22Rv1 (cell line): Measurements from ENCODE around the gene PTK6.

Experiments
- H3K27ac ChIP-seq: fragments of 450-650 bp; 2 replicates; pipeline ENCODE4 v1.5.1; 2017
- ZFX ChIP-seq: fragments of 450-650 bp; IDR thresholded peaks from 2 replicates; pipeline ENCODE4 v1.6.1; 2017; ENCODE audit warnings: antibody characterized with exemption, borderline replicate concordance
- TF ChIP-seq, protein P1 (sequence below): fragments of 450-650 bp; IDR thresholded peaks from 2 replicates; pipeline ENCODE4 v1.5.1; 2017; ENCODE audit warnings: mild to moderate bottlenecking

Gene PTK6

DNA sequence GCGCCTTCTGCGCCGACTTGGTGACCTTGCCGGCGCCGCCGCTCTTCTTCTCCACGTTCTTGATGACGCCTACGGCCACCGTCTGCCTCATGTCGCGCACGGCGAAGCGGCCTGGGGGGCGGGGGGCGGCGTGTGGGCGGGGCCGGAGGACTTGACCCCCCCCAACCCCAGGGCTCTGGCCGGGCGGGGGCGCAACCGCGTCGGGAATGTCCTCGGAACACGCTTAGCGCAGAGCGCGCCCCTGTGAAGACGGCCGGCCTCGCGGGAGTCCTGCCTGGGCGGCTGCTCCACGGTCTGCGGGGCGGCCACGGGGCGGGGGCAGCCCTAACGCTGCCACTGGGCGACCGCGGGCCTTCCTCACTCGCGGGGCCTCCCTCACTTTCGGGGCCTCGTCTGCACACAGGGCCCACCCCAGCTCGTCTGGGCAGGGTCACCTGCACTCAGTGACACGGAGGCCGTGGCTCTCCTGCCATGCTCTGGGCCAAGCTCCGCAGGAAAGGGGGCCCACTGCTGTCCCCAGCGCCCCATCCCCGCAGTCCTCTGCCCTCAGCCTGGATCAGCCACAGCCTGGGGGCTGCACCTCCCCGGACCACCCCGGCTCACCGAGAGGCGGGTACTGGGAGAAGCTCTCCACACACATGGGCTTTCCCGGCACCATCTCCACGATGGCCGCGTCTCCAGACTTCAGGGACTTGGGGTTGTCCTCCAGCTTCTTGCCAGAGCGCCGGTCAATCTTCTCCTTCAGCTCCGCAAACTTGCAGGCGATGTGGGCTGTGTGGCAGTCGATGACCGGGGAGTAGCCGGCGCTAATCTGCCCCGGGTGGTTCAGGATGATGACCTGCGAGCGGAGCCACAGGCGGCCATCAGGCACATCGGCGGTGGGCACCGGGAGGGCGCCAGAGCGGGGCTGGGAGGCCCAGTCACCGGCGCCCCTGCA is 48.6 kb downstream of the PTK6 start:
- TF ChIP-seq, protein P1, sequence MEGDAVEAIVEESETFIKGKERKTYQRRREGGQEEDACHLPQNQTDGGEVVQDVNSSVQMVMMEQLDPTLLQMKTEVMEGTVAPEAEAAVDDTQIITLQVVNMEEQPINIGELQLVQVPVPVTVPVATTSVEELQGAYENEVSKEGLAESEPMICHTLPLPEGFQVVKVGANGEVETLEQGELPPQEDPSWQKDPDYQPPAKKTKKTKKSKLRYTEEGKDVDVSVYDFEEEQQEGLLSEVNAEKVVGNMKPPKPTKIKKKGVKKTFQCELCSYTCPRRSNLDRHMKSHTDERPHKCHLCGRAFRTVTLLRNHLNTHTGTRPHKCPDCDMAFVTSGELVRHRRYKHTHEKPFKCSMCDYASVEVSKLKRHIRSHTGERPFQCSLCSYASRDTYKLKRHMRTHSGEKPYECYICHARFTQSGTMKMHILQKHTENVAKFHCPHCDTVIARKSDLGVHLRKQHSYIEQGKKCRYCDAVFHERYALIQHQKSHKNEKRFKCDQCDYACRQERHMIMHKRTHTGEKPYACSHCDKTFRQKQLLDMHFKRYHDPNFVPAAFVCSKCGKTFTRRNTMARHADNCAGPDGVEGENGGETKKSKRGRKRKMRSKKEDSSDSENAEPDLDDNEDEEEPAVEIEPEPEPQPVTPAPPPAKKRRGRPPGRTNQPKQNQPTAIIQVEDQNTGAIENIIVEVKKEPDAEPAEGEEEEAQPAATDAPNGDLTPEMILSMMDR: no peak
- no peak for TF ChIP-seq ZFX
- H3K27ac ChIP-seq: no peak overlapping the region

DNA sequence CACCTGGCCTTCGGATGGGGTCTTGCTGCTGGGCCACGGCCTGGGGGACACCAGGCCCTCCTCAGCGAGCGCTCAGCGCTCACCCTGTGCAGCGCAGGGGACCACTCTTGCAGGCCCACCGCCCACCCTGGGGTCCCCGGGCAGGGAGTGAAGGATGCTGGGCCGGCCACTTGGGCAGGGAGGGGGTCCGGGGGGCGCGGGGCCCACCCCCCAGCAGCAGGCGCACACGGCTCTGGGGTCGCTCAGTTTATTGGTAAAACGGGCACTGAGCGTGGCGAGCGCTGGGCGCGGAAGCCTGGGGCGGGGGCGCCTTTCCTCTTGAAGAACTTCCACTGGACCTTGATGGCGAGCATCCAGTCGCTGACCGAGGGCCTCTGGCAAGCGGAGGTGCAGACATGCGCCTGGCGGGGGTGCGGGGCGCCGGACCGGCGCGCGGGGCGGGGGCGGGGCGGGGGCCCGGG is 49.4 kb downstream of the PTK6 start:
- H3K27ac ChIP-seq: no peak overlapping the region
- no peak for TF ChIP-seq ZFX
- TF ChIP-seq, protein P1: no peak

DNA sequence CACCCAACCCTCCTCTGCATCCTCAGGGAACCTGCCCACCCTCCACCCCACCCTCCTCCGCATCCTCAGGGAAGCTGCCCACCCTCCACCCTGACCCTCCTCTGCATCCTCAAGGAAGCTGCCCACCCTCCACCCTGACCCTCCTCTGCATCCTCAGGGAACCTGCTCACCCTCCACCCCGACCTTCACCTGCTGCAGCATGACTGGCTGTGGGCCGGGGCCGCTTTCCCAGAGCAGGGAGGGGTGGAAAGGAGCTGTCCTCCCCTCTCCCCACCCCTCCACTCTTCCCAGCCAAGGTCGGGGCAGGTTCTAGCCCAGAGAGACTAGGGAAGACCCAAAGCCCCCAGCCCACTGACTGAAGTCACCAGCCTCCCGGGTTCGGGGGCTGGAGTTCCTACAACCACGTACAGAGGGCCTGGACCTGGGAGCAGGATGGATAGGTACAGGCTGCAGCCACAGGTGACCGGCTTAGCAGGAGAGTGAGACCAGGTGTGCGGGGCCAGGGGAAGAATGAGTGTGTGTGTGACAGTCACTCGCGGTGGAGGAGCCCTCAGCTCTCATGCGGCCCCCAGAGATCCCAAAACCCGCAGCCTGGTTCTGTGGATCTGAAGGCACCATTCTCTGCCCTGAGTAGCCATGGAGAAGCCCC is 49.9 kb downstream of the PTK6 start:
- no peak for TF ChIP-seq ZFX
- TF ChIP-seq, protein P1: no peak
- no peak overlapping the region for H3K27ac ChIP-seq

DNA sequence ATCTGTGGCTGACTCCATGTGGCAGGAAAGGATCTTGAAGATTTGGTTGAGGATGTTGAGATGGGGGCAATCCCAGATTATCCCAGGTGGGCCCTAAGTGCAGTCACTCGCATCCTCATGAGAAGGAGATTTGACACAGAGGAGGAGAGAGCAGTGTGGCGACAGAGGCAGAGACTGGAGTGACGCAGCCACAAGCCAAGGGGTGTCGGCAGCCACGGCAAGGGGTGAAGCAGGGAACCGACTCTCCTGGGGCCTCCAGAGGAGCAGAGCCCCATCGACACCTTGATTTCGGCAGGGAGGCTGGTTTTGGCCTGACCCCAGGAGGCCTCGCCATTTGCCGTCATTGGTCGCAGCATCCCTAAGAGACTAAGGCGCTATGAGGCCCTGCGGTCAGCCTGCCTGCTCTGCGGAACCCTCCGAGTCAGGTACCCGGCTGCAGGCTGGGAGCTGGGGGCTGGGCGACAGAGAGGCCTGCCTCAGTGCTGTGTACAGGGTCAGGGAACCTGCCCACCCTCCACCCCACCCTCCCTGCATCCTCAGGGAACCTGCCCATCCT is 50.8 kb downstream of the PTK6 start:
- TF ChIP-seq, protein P1: no peak
- no peak for TF ChIP-seq ZFX
- no peak overlapping the region for H3K27ac ChIP-seq

DNA sequence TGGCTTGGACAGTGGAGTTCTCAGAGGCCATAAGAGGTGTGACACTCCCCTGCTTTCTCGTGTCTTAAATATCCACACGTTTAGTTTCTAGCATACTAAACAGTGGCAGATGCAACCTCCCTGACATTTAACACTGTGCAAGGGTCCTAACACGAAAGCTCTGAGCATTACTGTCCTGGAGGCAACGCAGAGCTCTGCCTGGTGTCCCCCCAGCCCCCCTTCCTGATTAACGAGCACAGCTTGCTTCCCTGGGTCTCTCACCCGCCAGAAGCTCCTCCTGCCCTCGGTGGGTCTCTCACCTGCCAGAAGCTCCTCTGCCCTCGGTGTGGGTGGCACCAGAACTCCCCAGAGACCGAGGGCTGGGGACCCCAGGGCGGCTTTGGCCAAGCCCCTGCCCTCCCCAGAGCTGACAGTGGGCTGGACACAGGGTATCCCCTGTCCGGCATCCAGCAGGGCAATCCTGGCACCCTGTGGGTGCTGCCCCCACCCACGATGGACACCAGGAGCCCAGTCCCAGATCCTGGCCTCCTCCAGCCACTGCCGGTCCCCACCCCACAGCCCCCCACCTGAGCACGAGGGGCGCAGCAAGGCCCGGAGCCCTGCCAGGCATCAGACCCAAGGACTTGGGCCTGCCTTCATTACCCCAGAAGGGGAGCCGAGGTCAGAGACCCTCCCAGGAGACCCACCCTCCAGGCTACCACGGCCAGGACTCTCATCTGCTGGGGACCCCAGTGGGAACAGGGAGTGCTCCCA is 52.3 kb downstream of the PTK6 start:
- TF ChIP-seq, protein P1: no peak
- TF ChIP-seq ZFX: no peak
- H3K27ac ChIP-seq: no peak overlapping the region

DNA sequence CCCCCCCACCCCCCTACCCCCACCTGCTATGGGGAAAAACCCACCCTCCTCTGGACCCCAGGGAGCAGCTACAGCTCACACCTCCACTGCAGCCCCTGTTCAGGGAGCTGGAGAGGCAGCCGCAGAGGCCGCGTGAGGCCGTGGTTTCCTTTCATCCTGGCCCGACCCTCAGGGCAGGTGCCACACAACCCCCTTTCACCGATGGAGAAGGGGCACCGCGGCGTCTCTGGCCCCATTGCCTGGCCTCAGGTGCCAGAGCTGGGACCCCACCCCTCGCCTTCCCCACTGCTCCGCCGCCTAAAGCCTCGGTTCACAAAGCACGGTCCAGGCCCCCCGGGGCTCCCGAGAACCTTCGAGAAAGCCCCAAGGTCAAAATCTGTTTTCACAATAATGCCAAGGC is 52.9 kb downstream of the PTK6 start:
- no peak overlapping the region for H3K27ac ChIP-seq
- TF ChIP-seq, protein P1: no peak
- TF ChIP-seq ZFX: no peak
